HG03457 (cell line): ENCODE data around the gene AP1AR.

Experiments used
- ATAC-seq: cut with Tn5 transposase; IDR thresholded peaks from one replicate; pipeline ENCODE4 v1.9.1; 2021; ENCODE audit warnings: moderate number of reproducible peaks; ENCODE audit not compliant: unreplicated experiment

The AP1AR gene

DNA sequence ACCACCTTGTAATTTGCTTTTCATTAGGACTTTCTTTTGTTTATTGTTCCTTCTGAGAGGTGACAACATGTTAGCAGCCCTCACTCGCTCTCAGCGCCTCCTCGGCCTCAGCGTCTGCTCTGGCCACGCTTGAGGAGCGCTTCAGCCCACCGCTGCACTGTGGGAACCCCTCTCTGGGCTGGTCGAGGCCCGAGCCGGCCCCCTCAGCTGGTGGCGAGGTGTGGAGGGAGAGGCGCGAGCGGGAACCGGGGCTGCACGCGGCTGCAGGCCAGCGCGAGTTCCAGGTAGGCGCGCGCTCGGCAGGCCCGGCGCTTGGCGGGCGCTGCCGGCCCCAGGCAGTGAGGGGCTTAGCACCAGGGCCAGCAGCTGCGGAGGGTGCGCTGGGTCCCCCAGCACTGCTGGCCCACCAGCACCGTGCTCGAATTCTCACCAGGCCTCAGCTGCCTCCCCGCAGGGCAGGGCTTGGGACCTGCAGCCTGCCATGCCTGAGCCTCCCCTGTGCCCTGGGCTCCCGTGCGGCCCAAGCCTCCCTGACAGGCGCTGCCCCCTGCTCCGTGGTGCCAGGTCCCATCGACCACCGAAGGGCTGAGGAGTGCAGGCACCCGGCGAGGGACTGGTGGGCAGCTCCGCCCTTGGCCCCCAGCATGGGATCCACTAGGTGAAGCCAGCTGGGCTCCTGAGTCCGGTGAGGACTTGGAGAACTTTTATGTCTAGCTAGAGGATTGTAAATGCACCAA, 9.2 kb upstream of the AP1AR start:
- ATAC-seq: no peak

DNA sequence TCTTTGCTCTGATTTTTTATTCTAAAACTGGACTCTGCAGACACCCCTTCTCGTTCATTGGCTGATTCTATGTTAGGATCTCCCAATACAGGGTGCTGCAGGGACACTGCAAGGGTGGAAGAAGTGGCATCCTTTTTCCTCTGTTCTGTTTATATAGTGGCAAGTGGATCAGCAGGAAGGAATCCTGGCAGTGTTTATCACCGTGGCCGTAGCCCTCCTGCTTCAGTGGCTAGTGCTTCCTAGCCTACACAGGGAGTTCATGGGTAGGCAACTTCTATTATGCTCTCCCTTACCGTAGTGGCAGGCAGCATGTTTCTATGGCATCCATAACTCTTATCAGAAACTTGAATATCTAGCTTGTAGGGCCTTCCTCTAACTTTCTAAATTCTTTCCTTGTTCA, 6.4 kb upstream of the AP1AR start:
- ATAC-seq: no peak

DNA sequence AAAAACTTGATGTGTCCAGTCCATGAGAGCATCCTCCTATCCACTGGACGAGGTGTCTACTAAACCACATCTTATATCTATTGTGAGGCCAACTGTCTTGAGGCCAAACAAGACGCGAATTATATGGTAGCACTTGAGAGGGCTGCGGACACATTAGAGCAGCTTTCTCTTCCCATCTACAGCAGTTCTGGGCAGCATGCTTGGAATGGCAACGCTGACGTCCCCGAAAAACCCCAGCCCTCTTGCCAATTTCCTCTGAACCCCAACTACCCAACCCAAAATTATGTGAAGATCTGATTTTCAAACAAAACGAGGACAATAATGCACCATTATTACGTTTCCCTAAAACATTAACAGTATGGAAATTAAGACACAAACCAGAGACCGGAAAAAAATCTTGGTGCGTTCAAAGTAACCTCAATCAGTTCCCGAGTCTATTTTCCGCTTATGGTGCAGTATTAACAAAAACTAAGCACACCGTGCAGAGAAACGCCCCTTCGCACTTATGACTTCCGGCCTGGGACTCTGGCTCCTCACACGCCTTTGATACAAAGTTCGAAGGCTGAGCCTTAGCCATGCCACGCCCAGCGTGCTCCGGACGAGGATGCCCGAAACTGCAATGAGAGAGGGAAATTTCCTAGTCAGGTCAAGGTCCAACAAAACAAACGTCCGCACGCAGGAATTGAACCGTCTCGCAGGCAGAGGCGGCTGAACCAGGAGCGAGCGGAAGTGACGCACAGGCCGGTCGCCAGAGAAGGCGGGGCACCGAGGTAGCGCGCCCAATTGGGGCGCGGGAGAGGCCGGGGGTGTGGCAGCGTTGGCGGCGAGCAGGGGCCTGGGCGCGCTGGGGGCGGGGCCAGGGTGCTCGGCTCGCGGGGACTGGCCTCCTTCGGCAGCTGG, 458 bp upstream of the AP1AR start:
- peak; percentile 88 for ATAC-seq

DNA sequence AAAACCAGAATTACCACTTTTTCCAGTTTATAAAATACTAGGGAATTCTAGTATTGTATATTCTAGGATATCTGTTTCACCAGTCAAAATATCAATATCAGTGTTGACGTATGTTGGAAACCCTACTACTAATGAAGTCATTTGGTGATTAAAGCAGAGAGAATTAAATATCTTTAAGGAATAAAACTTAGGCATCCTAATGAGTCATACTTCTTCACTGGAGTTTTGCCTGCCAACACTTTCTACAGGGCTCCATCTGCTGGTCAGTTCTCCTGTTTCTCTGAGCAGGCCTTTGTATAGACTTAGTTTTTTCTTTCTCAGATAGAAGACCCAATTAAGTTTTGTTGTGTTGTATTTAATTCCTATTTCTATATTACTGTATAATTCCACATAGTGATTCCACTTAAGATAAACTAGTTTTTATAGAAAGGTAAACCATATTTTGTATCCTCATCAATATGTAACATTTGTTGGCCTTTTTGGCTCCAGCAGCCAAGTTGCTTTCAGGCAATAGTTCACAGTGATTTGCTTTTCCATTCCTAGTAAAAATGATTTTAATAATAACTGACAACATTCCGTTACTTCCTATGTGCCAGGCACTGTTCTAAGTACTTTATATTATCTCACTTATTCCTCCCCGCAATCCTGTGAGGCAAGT, 3.5 kb downstream of the AP1AR start:
- no peak for ATAC-seq

DNA sequence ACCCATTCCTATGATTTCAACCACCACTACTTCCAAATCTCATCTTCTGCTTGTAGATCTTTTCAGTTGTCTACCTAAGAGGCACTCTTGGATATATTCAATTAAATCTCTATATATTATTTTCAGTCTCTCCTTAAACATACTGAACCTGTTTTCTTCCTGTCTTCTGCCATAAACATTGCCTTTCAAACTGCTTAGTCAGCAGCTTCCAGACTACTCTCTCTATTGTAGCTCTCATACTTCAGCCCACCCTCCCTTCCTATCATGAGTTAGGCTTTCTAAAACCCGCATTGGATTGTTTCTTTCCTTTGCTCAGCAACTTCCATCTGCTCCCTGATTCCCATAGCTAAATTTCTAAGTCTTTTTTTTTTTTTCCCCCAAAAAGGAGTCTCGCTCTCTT, 4.5 kb downstream of the AP1AR start:
- no peak for ATAC-seq

DNA sequence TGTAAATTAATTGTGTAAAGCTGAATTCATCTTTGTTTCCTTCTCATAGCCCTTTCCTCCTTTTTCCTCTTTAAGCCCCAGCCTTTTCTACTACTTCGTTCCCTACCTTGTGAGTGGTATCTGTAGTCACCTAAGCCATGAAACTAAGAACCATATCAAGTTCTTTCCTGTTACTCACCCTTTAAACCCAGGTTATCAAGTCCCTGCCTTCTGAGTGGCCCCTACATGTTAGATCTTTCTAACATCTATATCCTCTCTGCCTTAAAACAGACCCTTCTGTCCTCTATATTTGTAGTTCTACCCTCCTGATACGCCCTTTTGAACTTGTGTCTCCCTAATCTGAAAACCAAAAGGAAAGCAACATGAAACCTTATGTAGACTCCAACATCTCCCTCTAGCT, 7.2 kb downstream of the AP1AR start:
- no peak for ATAC-seq

DNA sequence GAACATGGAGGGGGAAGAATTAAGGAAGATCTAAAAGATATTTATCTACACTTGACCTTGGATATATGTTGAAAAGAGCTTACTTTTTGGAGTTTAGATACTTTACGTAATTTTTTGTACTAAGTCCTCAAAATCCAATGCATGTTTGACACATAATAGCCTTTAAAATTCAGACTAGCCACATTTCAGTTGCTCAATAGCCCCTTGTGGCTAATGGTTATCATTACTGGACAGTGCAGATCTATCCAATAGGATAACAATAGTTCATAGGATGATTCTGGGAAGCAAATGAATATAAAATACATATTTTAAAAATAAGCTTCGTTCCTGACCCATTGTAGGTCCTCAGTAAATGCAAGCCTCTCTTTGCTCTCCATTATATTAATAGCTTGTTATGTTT, 13.8 kb downstream of the AP1AR start:
- no peak for ATAC-seq

DNA sequence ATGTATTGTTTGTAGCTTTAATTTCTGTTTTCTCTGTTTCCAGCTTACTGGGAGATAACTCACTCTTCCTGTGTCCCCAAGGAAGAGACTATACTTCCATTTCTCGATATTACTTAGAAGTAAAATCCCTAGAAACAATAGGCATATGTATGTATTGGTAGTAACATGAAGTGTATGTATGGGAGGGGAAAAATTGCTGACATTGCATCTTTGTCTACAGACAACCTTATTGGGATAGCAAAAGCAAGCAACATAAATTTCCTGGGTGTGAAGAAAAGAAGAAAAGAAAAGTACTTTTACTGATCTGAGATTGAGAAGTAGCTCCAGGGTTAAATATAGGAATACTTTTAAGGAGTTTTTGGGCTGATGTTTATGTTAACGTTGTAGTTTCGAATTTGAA, 15.4 kb downstream of the AP1AR start:
- no peak for ATAC-seq

DNA sequence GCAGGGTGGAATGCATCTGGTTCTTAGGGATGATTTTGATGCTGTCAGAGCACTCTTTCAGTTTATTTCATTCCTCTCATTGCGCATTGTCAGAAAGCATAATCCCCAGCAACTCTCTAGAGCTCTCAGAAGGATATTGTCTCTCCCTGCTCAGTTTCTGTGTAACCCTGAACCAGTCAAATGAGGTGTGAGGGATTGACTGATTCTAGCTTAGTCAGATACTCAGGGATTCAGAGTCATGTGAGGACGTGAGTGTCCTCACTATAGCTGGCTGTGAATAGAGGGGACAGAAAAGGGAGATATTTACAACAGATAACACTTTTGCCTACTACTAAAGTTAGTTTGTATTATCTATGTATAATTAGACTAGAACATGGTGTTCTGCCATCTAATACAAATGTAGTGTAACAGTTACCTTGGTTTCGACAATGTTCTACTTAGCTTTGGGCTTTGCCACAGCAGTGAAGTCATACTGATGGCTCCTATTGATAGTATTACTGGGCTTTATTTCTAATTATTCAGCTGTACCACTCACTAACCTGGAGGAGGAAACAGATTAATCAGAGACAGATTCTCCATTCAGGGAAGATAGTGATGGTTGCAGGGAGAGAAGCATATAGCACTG, 19.5 kb downstream of the AP1AR start:
- no peak for ATAC-seq

DNA sequence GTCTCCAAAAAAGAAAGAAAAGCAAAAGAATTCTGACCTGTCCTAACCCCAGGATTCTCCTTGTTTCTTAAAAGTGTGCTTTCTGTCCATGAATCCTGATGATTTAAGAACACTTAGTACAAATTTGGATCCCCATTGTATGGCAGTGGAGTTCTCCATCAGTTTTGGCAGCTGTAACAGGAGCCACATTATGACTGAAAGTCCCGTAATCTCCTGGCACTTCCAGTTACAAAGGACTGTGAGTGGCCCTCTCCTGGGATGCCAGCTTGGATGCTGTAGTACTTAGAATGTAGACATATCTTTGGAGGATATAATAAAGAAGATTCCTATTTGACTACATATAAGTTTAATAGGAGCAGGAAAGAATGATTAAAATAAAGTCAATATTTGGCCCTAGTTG, 20.6 kb downstream of the AP1AR start:
- ATAC-seq: no peak

DNA sequence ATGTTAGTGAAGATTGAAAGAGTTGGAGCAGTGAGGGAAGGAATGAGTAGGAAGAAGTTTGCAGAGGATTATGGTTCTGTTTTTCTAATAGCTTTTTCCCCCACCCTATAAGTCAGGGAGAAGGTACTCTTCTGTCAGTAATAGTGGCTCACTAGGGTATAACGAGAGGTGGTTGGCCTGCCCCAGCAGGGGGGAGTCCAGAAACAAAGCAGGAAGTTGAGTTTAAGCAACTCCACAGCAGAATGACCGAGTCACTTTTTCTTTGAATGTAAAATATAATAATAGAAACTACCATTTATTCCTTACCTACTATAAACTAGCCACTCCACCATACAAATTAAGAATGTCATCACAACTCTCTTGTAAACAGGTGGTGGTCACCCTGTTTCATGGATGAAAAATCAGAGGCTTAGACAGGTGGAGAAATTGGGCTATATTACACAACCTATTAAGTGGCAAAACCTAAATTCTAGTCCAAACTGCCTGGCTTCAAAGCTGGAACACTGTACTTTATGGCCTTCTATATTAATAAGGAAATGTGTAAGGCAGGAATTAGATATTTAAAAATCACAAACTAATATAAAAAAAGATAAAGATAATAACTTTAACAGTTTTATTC, 21.9 kb downstream of the AP1AR start:
- ATAC-seq: no peak

DNA sequence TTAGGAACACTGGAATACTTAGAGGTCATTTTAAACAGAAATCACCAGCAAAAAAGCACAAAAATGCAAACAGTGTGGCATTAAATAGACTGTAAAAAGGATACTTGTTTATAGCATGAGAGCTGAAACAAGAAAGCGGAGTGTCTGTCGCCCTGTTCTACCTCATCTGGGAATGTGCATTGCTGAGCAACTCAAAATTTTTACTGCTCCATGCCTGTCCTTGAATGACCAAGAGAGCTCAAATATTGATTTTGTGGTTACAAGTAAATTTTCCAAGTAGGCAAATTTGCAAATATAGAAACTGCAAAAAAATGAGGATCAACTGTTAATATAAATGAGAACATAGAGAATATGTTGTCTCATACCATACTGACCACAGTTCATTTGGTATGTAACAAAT, 25.5 kb downstream of the AP1AR start:
- ATAC-seq: no peak

DNA sequence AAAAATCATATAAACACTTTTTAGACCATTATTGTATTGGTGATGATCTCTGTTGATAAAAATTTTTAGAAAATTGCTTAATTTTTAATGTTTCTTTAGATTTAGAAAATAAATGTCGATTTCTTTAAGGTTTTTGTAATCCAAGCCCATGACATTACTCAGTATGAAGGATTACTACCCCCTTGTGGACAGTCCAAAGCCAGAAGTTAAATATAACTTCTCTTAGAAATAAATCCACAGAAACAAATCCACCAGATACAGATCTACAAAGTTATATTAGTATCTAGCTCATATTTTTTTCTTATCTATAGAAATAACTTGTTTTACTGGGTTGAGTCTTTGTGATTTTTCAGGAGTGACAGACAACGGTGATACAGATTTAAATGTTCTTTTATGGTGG, 35.2 kb downstream of the AP1AR start:
- ATAC-seq: no peak

DNA sequence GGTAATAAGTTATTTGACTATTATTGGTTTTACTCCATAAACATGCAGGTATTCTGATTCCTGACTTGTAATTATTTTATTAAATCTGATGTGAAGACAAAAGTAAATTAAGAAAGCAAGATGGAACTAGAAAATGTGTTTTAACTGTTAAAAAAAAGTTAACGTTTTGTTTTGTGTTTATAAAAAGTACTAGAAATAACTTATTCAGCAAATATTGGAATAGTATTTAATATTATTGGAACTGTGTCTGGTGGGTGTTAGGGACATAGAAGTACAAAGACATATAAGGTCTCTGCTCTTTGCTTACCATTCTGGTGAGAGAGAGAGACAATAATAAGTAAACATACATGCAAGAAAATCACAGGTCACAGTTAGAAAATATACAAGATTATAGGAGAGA, 38.5 kb downstream of the AP1AR start:
- ATAC-seq: no peak

DNA sequence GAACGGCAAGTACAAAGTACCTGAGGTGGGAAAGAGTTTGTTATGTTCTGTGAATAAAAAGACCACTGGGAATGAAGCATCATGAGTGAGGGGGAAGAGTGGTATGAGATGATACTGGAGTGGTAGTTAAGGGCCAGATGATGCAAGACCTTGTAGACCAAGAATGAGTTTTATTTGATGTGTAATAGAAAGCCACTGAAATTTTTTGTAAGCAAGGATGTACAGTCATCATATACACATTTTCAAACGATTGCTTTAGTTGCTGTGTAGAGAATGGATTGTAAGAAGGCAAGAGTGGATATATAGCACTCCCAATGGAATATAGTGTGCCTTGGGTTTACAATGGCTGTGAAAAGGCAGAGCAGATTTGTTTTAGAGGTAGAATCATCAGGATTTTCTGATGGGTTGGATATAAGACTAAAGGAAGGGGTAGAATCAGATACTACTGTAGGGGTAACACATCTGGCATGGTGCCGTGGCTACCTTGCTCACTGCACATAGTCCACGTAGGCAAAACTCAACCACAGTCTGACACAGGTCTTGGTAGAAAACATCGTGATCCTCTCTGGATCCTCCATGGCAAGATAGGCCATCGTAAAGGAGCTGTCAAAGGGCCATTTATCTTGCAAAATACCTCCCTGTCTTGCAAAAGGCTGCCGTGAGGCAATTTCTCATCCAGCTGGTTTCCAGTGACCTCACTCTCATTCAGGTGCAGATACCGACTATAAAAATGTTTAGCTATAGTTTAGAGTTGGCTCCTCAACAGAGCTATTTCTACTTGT, 39.2 kb downstream of the AP1AR start:
- no peak for ATAC-seq

DNA sequence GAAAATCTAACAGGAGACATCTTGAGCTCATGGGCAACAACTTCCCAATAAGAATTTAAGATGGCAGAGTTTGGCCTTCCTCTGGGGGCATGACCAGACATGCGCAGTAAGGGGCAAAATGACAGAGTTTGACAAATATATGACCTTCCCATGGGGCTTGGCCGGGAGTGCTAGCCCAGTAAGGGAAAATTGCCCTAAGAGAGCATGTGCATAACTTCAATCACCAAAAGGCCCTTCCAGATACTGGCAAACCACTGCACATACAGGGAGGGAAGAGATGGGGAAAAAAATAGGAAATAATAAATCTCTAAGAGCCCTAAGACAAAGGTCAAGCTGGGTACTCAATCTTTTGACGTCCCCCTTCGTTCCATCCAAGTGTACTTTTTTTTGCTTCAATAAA, 40.7 kb downstream of the AP1AR start:
- ATAC-seq: no peak

DNA sequence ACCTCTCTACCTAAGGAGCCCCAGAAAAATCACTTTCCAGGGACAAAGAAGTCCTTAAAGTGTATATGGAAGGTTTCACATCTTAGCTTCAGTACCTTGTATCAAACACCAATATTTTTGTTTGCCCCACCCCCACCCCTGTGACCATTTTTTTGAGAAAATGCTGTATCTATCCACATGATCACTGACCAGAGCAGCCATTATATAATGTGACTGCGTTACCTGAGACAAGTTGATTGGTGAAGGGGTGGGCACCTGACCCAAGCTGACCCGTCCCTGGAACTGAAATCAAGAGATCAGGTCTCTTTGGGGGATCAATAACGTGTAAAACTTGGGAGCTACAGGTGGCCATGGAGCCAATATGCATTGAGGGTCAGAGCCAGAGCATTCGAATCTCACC, 43.4 kb downstream of the AP1AR start:
- ATAC-seq: no peak

DNA sequence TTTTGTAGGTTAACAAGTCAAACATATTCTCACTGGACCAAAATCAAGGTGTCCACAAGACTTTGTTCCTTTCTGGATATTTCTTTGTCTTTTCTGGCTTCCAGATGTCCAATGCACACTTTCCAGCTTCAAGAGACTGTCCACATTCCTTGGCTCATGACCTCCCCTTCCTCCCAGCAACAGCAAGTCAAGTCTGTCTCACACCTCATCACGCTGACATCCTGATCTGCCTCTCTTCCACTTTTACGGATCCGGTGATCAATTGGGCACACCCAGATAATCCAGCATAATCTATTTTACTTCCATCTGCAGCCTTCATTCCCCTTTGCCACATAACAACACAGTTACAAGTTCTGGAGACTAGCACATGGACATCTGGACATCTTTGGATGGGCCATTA, 44.5 kb downstream of the AP1AR start:
- ATAC-seq: no peak

DNA sequence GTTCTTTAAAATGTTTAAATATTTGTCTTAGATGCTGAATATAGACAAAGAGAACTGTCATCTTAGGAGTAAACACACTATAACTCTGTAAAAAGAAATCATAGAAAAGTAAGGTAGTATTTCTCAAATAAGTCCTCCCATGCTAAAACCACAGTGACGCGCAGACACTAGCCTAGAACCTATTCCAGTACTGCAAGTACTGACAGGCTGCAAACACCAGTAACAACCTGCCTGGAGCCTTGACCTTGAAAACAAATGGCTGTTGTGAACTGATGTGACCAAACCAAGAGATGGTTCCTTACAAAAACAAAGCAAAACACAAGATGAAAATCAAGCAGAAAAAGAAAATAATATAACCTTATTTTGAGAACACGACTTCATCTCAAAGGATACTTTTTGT, 45.6 kb downstream of the AP1AR start:
- ATAC-seq: no peak
